Vein endothelial cell (primary cell): Measurements from ENCODE around the gene EBLN1. TPM values are rescaled to one million over a fixed set of nuclear protein-coding genes. Genes with fewer than 3 reads are reported as not detected.

Source experiments
- total RNA-seq: library from RNA; depleted of rRNA; stranded (reverse); fragments of >200 nt; gene quantifications from 2 replicates; pipeline ENCODE4 v1.2.3, GENCODE V29; 2012

EBLN1 gene
- total RNA-seq, result not detected in 2 replicates

GRCh38 chr10:22217842-22218241 is at the start of gene EBLN1:
Gene EBLN1, minus strand, starts transcription at chr10:22218015. Its CDS starts 8,032 bp downstream, at chr10:22209983.

Other genes starting within 250 kb of the EBLN1 start
- gene DNAJC1, start 214.3 kb downstream of the EBLN1 start, total RNA-seq, result 26.1 and 31.4 TPM in 2 replicates
- gene COMMD3, start 98.4 kb upstream of the EBLN1 start, total RNA-seq, result 33.0 and 35.5 TPM in 2 replicates
- 33.6 and 45.4 TPM in 2 replicates for gene BMI1, start 103.1 kb upstream of the EBLN1 start, total RNA-seq
- gene SPAG6, start 127.5 kb upstream of the EBLN1 start, total RNA-seq, result not detected in 2 replicates